ENCODE measurements around the gene FERD3L. TPM values are rescaled to one million over a fixed set of nuclear protein-coding genes. Genes with fewer than 3 reads are reported as not detected.

Gene FERD3L
- total and polyA plus RNA-seq, 2 of the 8 experiments (the other 6 are each of a cell fraction or from before 2014, with no cell fraction given): not detected

Other genes starting within 250 kb of the FERD3L start
- gene TWIST1, start 27.8 kb downstream of the FERD3L start, total RNA-seq (2021; fragmentation: NEBNext Ultra II Directional; extraction: Animal tissue kit (Norgen Biotek cat#: 25700)): 0.31 and 0.52 TPM in 2 replicates
- gene TWIST1, start 27.8 kb downstream of the FERD3L start, polyA plus RNA-seq (2011; rRNA removed): 0.29 and 0.75 TPM in 2 replicates

Data from H1 (cell line).